IPS-NIHi7 (cell line): Measurements from ENCODE around the gene ICE1.

Experiments used
- DNase-seq: peaks from one replicate; pipeline ENCODE4 v3.0.0; 2012; ENCODE audit warnings: mixed read lengths; ENCODE audit errors: extremely low spot score

ICE1 gene

DNA sequence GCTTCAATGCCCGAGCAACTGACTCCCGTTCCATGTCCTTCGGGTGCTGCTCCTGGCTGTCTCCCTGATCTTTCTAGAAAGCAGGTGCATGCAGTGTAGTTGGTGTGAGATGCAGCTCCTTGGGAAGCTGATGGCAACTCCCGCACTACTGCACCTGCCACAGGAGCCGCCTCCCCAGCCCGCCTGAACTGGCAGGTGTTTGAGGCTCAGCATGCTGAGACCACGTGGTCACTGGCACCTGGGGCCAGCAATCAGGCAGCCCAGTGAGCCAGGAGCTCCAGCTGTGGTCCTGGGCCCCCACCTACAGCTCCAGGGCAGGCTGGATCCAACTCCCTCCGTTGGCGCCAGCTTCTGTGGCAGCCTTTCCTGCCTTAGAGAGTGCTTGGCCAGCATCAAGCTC, 111.5 kb downstream of the ICE1 start:
- DNase-seq, result no peak

- no peak for DNase-seq
Observed at GRCh38 chr5:5534333-5534732, 111.9 kb downstream of the ICE1 start.

- no peak for DNase-seq
Observed at GRCh38 chr5:5536871-5537270, 114.4 kb downstream of the ICE1 start.

GRCh38 chr5:5537426-5537825, 114.9 kb downstream of the ICE1 start:
- no peak for DNase-seq

DNA sequence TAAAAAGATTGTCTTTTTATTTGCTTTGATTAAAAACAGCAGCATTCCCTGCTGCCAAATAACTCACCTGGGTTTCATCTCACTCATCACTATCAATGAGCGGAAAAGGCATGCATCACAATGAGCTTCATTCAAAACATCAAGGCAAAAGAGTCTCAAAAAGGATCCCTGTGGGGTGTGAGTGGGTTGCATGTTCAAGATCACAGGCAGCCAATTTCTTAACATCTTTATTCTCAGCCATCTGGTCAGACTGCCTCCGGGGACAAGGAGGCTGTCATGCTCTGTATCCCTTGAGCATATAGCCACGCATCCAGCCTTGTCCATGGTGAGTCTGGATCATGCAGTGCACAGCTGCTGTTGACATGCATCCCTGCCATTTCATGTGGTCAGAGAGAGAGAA, 117.1 kb downstream of the ICE1 start:
- no peak for DNase-seq
